Osteoblast (primary cell): ENCODE results near the gene DCP1A. TPM values are rescaled to one million over a fixed set of nuclear protein-coding genes. Genes with fewer than 3 reads are reported as not detected.
"Not testable (repeated sequence)": the region's sequence is repeated elsewhere in the genome, so short reads cannot be mapped to it uniquely, and the experiment has no call there.

ENCODE experiments used
- DNase-seq: peaks from one replicate; pipeline ENCODE4 v3.0.0; 2011; ENCODE audit warnings: low spot score, mixed read lengths; ENCODE audit not compliant: insufficient read length; ENCODE audit errors: missing footprints
- H2AFZ ChIP-seq: 2 replicates; pipeline ENCODE4 v1.6.0; 2011; ENCODE audit warnings: mild to moderate bottlenecking, low read length
- H3K27ac ChIP-seq: 2 replicates; pipeline ENCODE4 v1.5.1; 2011; ENCODE audit warnings: mild to moderate bottlenecking, low read depth, low read length, moderate library complexity
- H3K27me3 ChIP-seq: 2 replicates; pipeline ENCODE4 v1.6.0; 2012; ENCODE audit warnings: mild to moderate bottlenecking, control low read depth, inconsistent platforms, low read length, moderate library complexity; ENCODE audit not compliant: insufficient read depth
- H3K36me3 ChIP-seq: 2 replicates; pipeline ENCODE4 v1.5.1; 2011; ENCODE audit warnings: mild to moderate bottlenecking, low read length, control low read depth, moderate library complexity; ENCODE audit not compliant: insufficient read depth
- H3K4me1 ChIP-seq: 2 replicates; pipeline ENCODE4 v1.5.1; 2011; ENCODE audit warnings: mild to moderate bottlenecking, low read length, control low read depth, moderate library complexity; ENCODE audit not compliant: insufficient read depth
- H3K4me2 ChIP-seq: 2 replicates; pipeline ENCODE4 v1.6.0; 2011; ENCODE audit warnings: mild to moderate bottlenecking, low read length; ENCODE audit not compliant: insufficient read depth
- H3K4me3 ChIP-seq: fragments of 200-600 bp; sonication (generic); 3 replicates; pipeline ENCODE4 v1.5.1; 2012; ENCODE audit warnings: mild to moderate bottlenecking, low read length, inconsistent platforms; ENCODE audit not compliant: insufficient read depth
- H3K79me2 ChIP-seq: 2 replicates; pipeline ENCODE4 v1.6.0; 2012; ENCODE audit warnings: mild to moderate bottlenecking, low read length, control low read depth, inconsistent platforms; ENCODE audit not compliant: insufficient read depth
- H3K9me3 ChIP-seq: 2 replicates; pipeline ENCODE4 v1.5.1; 2011; ENCODE audit warnings: low read depth, low read length, control low read depth
- H4K20me1 ChIP-seq: 2 replicates; pipeline ENCODE4 v1.6.0; 2012; ENCODE audit warnings: mild to moderate bottlenecking, low read length, control low read depth; ENCODE audit not compliant: insufficient read depth
- CTCF ChIP-seq: IDR thresholded peaks from 2 replicates; pipeline ENCODE4 v1.5.1; 2011; ENCODE audit warnings: mild to moderate bottlenecking, low read depth, low read length, moderate library complexity; ENCODE audit errors: extremely low read depth
- total RNA-seq: library from RNA; depleted of rRNA; stranded (reverse); fragments of >200 nt; gene quantifications from 2 replicates; pipeline ENCODE4 v1.2.3, GENCODE V29; 2012

DCP1A gene
- total RNA-seq, 1 donor, result 16.6 TPM

DNA sequence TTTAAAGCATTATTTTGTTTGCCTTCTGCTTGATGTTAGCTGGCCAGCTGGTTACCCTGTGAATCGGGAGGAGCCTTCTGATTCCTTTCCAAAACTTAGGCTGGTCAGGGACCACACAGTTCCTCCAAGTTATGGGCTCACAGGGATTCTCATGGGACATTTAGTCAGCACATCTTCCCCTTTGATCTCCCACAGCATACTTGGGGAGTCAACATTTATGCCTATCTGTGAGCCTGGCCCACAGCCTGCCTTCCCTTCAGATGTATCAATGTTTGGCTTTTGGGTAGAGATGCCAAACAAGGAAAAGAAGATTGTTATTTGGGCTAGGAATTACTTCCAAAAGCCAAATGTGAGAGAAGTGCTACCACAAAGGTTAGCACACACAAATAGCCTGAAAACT is 32.6 kb upstream of the DCP1A start:
- Histone ChIP-seq H3K9me3 (no peaks in the 10 kb centered on the region), H3K4me2 (no peak overlapping the region)
- DNase-seq, result no peak

DNA sequence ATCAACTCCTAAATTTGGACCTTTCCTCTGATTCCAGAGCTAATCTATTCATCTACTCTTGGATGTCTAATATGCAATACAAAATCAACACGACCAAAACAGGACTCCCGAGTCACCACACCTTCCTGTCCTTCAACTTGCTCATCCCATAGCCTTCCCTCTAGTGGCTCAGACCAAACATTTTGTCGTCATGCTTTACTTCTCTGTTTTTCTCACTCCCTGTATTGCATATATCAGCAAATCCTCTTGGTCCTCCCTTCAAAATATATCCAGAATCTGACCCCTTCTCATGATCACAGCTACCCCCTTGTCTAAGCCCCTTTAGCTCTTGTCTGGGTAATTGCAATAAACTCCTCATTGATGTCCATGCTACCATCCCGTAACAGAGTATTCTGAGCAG is 30.5 kb upstream of the DCP1A start:
- H3K4me2 ChIP-seq, result no peak overlapping the region
- H3K9me3 ChIP-seq, result no peaks in the 10 kb centered on the region
- TF ChIP-seq CTCF, result no peak
- no peaks in the 10 kb centered on the region for H3K36me3 ChIP-seq
- H3K4me3 ChIP-seq, result no peak overlapping the region
- peak; percentile 75 for DNase-seq
- no peaks in the 10 kb centered on the region for H3K4me1 ChIP-seq
- H2AFZ ChIP-seq, result no peak overlapping the region
- H3K27me3 ChIP-seq, result peaks cover under 1% of the 10 kb centered on the region
- H4K20me1 ChIP-seq, result no peaks in the 10 kb centered on the region
- H3K27ac ChIP-seq, result no peak overlapping the region
- H3K79me2 ChIP-seq, result no peaks in the 10 kb centered on the region

More for the DNA sequence above, 32.6 kb upstream of the DCP1A start:
- Histone ChIP-seq H2AFZ (no peak overlapping the region), H3K4me1 (no peaks in the 10 kb centered on the region), H3K27ac (no peak overlapping the region), H3K79me2 (no peaks in the 10 kb centered on the region), H4K20me1 (no peaks in the 10 kb centered on the region), H3K4me3 (no peak overlapping the region), H3K27me3 (no peaks in the 10 kb centered on the region), H3K36me3 (no peaks in the 10 kb centered on the region)
- TF ChIP-seq CTCF, result no peak

DNA sequence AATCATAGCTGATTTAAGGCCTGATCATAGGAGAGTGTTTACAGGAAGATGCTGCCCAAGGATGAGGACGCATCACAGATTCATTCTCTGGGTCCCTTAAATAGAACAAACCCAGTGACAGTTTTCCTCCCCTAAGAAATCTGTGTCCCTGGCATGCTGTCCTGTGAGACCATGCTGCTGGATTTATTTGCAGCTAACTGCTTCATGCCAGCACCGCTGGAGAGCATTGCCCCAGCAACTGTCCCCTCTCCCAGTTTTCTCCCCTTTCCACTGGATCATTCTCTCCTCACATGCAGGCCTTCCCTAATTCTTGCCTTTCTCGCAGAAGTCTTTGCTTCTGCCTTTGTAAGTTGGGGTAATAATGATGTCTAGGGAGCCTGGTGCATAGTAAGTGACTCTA is 29.3 kb upstream of the DCP1A start:
- Histone ChIP-seq H2AFZ (no peak overlapping the region), H3K79me2 (no peaks in the 10 kb centered on the region), H3K4me2 (no peak overlapping the region), H3K27me3 (peaks cover 8% of the 10 kb centered on the region), H3K9me3 (no peaks in the 10 kb centered on the region), H3K4me1 (no peaks in the 10 kb centered on the region), H3K4me3 (no peak overlapping the region), H3K36me3 (no peaks in the 10 kb centered on the region), H4K20me1 (no peaks in the 10 kb centered on the region), H3K27ac (no peak overlapping the region)
- DNase-seq, result no peak
- no peak for TF ChIP-seq CTCF

DNA sequence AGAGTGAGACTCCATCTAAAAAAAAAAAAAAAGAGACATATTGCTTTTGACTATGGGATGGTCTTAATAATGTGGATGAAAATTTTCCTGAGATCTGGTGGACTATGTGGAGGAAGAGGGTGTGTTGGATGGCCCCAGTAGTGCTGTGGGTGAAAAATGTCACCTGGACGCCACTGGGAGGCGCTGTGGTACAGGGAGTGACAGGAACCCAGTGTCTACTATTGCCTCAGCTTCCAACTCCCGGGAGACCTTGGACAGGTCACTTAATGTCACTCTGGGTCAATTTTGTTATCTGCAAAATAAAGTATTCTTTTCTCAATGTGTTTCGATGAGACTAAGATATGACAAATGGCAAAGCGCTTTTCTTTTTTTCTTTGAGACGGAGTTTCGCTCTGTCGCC is 27.7 kb upstream of the DCP1A start:
- no peaks in the 10 kb centered on the region for H3K4me1 ChIP-seq
- H3K36me3 ChIP-seq, result no peaks in the 10 kb centered on the region
- no peaks in the 10 kb centered on the region for H3K9me3 ChIP-seq
- H3K4me2 ChIP-seq, result no peak overlapping the region
- H3K27me3 ChIP-seq, result peaks cover 9% of the 10 kb centered on the region
- no peaks in the 10 kb centered on the region for H3K79me2 ChIP-seq
- peak; percentile 67 for TF ChIP-seq CTCF
- H4K20me1 ChIP-seq, result no peaks in the 10 kb centered on the region
- H3K27ac ChIP-seq, result no peak overlapping the region
- DNase-seq, result peak; percentile 54
- no peak overlapping the region for H3K4me3 ChIP-seq
- H2AFZ ChIP-seq, result no peak overlapping the region

DNA sequence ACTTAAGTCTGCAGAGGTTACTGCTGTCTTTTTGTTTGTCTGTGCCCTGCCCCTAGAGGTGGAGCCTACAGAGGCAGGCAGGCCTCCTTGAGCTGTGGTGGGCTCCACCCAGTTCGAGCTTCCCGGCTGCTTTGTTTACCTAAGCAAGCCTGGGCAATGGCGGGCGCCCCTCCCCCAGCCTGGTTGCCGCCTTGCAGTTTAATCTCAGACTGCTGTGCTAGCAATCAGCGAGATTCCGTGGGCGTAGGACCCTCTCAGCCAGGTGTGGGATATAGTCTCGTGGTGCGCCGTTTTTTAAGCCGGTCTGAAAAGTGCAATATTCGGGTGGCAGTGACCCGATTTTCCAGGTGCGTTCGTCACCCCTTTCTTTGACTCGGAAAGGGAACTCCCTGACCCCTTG is 23.4 kb upstream of the DCP1A start:
- H3K4me1 ChIP-seq, DNase-seq, H3K36me3 ChIP-seq, H2AFZ ChIP-seq, H3K27me3 ChIP-seq, H3K79me2 ChIP-seq, H3K4me3 ChIP-seq, H4K20me1 ChIP-seq, H3K9me3 ChIP-seq, H3K4me2 ChIP-seq, H3K27ac ChIP-seq: not testable (repeated sequence)
